Measurements from ENCODE around the gene RPUSD2. TPM values are rescaled to one million over a fixed set of nuclear protein-coding genes. Genes with fewer than 3 reads are reported as not detected.

The RPUSD2 gene
- total RNA-seq (2014; rRNA removed; shearing (Covaris generic)), result 21.0 and 22.8 TPM in 2 replicates
- polyA plus RNA-seq (2015; cell fraction: cytosol; rRNA removed), result 8.1 and 9.1 TPM in 2 replicates
- 9.7 and 11.7 TPM in 2 replicates for polyA plus RNA-seq (2015; cell fraction: nucleus; rRNA removed)

DNA sequence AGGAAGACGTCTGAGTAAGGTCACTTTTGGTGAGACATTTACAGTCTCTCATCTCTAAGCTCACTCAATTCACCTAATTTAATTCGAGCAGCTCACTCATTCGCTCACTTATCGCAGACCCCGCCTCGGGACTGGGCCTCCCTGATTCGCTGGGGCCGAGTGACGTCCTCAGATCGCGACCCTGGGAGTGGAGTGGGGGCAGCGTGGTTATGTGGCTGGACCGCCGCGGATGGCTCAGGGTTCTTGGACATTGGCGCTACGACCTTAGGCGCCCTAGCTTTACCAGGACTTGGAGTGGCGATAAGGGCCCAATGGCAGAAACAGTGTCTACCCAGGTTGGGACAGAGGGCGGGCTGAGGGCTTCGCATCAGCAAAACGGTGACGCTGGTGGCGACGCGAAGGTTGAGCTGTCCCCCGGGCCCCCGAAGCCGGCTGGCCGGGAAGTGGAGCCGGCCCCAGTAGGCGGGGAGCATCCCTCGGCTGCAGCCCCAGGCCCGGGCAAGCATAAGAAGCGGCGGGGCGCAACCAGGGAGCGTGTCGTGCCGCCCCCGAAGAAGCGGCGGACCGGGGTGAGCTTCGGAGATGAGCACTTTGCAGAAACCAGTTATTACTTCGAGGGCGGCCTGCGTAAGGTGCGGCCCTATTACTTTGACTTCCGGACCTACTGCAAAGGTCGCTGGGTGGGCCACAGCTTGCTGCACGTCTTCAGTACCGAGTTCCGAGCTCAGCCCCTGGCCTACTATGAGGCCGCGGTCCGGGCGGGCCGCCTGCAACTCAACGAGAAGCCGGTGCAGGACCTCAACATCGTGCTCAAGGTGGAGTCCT lies at the start of gene RPUSD2:
Gene RPUSD2 (plus strand): TSS at position 171 of the 825 bp plus-strand sequence. CDS start 39 bp downstream, at position 210.
- DNase-seq (ENCODE audit: low read depth), result peak; percentile 85

DNA sequence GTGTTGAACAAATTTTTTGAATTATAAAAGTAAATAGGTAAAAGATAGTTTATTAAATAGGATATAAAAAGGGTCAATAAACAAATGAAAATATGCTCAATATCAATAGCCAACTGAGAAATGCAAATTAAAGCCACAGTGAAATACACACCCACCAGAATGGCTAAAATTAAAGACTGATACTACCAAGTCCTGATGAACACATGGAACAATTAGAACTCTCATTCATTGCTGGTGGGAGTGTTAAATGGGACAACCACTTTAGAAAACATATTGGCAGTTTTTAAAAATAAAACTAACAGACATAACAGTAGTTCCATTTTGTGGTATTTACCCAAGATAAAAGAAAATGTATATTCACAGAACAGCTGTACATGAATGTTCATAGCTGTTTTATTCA lies 45.5 kb upstream of the RPUSD2 start:
- no peak for DNase-seq (ENCODE audit: low read depth)

DNA sequence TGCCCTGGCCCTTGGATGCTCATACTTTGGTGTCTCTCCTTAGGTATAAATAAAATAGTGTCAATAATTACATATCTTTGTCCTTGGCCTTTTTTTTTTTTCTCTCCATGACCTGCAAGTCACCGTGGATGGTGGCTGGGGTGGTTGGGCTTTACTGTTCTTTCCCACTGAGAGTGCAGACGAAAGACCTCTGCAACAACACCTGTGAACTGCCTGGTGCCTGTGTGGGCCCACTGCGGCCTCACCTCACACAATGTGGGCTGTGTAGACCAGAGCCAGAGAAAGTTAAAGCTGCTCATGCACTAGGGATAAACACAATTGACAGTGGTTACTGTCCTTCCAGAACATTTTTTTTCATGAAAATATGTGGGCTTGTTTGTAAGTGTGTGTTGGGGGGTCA lies 43.2 kb upstream of the RPUSD2 start:
- no peak for DNase-seq (ENCODE audit: low read depth)

DNA sequence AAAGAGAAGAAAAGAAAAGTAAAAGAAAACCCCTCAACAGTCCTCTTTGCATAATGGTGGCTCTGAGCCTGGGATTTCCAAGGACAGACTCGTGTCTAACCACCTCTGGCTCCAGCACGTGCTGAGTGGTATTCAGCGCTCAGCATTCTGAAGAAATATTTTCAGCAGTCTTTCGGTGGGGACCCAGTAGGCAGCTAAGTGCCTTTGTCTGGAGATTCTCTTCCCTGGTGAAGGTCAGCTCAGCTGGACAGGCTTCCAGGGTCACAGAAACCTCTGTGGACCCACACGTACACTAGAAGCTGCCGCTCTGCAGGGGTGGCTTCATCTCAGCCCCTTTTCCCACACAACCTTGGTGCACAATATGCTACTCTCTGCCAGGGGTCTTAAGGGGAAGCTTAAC lies 40.3 kb upstream of the RPUSD2 start:
- DNase-seq (ENCODE audit: low read depth), result no peak

- DNase-seq (ENCODE audit: low read depth), result no peak
Observed at GRCh38 chr15:40533763-40534364, 35.2 kb upstream of the RPUSD2 start.

DNA sequence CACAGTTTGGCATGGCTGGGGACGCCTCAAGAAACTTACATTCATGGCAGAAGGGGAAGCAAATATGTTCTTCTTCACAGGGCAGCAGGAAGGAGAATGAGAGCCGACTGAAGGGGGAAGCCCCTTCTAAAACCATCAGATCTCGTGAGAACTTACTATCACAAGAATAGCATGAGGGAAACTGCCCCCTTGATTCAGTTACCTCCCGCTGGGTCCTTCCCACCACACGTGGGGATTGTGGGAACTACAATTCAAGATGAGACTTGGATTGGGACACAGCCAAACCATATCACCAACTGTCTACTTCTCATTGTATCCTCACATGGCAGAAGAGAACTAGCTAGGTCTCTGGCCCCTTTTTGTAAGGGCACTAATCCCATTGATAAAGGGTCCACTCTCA lies 34.7 kb upstream of the RPUSD2 start:
- peak; percentile 33 for DNase-seq (ENCODE audit: low read depth)

DNA sequence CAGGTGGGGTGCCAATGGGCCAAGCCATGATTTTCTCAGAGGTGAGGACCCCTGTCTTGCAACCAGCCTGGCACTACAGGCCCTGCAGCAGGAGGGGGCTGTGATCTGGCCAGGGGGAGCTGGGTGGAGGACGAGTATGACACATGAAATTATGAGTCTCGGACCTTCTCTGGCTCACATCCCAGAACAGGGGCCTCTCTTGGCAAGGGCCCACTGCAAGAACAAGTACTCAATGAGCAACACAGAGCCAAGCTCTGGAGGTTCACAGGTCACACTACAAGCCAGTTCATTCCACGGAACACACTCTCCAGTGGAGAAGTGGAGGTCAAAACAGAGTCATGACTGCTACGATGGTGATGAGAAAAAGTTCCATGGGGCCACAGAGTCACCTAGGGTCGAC lies 32.6 kb upstream of the RPUSD2 start:
- DNase-seq (ENCODE audit: low read depth), result peak; percentile 51

- DNase-seq (ENCODE audit: low read depth), result no peak
Observed at GRCh38 chr15:40538976-40539375, 30.1 kb upstream of the RPUSD2 start.

DNA sequence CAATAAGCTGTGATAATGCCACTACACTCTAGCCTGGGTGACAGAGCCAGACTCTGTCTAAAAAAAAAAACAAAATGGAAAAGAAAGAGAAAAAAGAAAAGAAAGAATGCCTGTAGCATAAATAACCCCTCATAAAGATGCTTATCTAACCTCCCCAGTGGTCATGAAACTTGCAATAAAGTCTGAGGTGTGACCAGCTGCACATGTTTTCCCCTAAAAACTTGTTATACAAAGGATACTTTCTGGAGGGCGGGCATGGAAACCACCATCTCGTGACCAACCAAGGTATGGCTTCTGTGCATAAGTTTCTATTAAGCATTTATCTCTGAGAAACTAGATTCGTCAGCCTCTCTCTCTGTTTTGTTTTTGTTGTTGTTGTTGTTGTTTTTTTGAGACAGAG lies 26.0 kb upstream of the RPUSD2 start:
- DNase-seq (ENCODE audit: low read depth), result no peak

GRCh38 chr15:40543631-40544294 lies 25.3 kb upstream of the RPUSD2 start:
- DNase-seq (ENCODE audit: low read depth), result no peak

DNA sequence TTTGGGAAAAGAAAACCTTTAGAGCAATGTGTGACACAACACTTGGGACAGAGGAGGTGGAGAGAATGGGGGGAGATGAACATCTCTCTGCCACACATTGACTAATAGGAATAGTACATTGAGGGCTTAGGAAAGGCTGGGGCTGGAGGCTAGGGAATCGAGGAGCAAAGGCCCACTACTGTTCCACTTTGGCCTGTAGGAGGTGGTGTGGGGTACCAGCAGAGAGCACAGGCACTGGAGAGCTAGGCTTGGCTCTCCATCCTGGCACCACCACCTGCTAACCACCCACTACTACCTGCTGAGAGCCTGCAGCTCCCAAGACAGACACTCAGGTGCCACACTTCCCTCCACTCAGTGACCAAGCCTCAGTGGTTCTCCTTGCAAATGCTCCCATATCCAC lies 23.6 kb upstream of the RPUSD2 start:
- DNase-seq (ENCODE audit: low read depth), result no peak

- no peak for DNase-seq (ENCODE audit: low read depth)
Observed at GRCh38 chr15:40548610-40549009, 20.5 kb upstream of the RPUSD2 start.

DNA sequence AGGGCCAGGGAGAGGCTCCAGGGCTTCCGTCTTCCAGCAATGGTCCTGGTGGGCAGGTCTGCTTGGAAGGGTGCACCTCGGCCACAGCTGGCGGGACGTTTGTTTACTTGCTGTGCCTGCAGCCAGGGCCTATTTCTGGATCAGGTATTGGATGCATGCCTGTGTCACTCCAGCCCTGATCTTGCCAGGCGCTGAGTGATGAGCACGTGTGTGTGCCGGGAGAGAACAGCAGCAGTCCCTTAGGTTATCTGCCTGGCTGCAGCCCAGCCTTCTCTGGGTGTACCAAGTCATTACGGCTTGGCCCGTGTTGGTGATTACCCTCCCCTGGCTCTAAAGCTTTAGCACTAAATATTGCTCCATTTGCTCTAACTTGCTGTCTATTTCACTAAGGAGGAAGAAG lies 19.2 kb upstream of the RPUSD2 start:
- DNase-seq (ENCODE audit: low read depth), result no peak

GRCh38 chr15:40550341-40551037 lies 18.6 kb upstream of the RPUSD2 start:
- no peak for DNase-seq (ENCODE audit: low read depth)

DNA sequence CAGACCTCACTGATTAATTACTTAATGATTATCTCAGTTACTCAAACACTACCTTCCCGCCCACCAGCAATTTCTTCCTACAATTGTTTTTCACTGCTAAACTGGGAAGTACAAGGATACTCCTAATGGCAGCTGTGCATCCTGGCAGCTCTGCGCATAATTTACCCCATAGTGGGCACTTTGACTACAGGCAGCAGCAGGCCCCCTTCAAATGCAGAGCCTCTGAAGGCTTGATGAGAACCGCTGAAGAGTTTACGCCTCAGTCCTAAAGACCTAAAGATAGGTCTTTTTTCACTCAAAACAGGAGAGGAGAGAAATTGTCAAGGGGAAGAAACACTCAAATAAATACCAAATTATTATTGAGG lies 15.0 kb upstream of the RPUSD2 start:
- no peak for DNase-seq (ENCODE audit: low read depth)

GRCh38 chr15:40555876-40556275 lies 13.2 kb upstream of the RPUSD2 start:
- no peak for DNase-seq (ENCODE audit: low read depth)

- DNase-seq (ENCODE audit: low read depth), result no peak
Observed at GRCh38 chr15:40558952-40559742, 10.0 kb upstream of the RPUSD2 start.

DNA sequence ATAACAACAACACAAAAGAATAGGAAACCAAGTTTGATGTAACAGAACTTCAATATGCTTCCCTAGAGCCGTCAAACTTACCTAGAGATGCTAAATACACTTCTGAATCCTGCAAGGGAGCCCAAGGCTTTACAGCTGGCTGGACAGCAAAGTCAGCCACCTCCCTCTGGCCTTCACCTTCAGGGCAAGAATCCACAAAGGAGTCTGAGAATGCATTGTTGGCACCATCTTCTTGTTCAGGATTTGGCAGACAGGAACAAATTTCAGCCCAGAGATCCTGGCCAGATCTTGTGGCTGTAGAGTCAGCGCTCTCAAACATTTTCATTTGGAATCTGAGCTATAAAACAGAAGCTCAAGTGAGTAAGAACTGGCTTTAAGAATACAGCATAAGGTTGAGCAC lies 6.4 kb upstream of the RPUSD2 start:
- no peak for DNase-seq (ENCODE audit: low read depth)

DNA sequence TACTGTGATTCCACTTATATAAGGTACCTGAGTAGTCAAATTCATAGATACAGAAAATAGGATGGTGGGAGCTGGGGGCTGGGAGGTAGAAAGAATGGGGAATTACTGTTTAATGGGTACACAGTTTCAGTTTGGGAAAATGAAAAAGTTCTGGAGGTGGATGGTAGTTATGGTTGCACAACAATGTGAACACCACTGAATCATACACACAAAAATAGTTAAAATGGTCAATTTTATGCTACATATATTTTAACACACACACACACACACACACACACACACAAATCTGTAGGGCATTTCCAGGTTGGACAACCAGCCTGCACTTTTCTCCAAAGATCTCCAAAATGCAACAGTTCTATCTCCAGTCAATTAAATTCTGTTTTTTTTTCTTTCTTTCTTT lies 5.7 kb upstream of the RPUSD2 start:
- no peak for DNase-seq (ENCODE audit: low read depth)

GRCh38 chr15:40564591-40565332 lies 4.3 kb upstream of the RPUSD2 start, which contains the start of gene CCDC32:
CCDC32 (minus strand) TSS chr15:40565042; CDS start chr15:40563015, 2,027 bp downstream.
- DNase-seq (ENCODE audit: low read depth), result peak; percentile 99

All from HT1080 (cell line).